ENCODE measurements around the gene PPP4R1.

PPP4R1 gene

GRCh38 chr18:9587924-9588323 lies 26.4 kb downstream of the PPP4R1 start:
- DNase-seq, result no peak

GRCh38 chr18:9586814-9587213 lies 27.5 kb downstream of the PPP4R1 start:
- DNase-seq, result no peak

- DNase-seq, result no peak
These were observed 32.7 kb downstream of the PPP4R1 start for GRCh38 chr18:9581667-9582066.

GRCh38 chr18:9578306-9578705 lies 36.1 kb downstream of the PPP4R1 start:
- no peak for DNase-seq

GRCh38 chr18:9577361-9577760 lies 37.0 kb downstream of the PPP4R1 start:
- DNase-seq, result no peak

- DNase-seq, result peak; percentile 7
These were observed 38.8 kb downstream of the PPP4R1 start for GRCh38 chr18:9575558-9575957.

GRCh38 chr18:9574473-9575115 lies 39.8 kb downstream of the PPP4R1 start:
- DNase-seq, result no peak

GRCh38 chr18:9571546-9571945 lies 42.8 kb downstream of the PPP4R1 start:
- no peak for DNase-seq

- DNase-seq, result no peak
These were observed 44.1 kb downstream of the PPP4R1 start for GRCh38 chr18:9570255-9570654.

GRCh38 chr18:9569178-9569577 lies 45.2 kb downstream of the PPP4R1 start:
- DNase-seq, result no peak

- DNase-seq, result no peak
These were observed 46.2 kb downstream of the PPP4R1 start for GRCh38 chr18:9568186-9568585.

GRCh38 chr18:9565407-9565806 lies 49.0 kb downstream of the PPP4R1 start:
- DNase-seq, result no peak

GRCh38 chr18:9563331-9563730 lies 51.0 kb downstream of the PPP4R1 start:
- no peak for DNase-seq

- no peak for DNase-seq
These were observed 51.8 kb downstream of the PPP4R1 start for GRCh38 chr18:9562584-9562983.

- no peak for DNase-seq
These were observed 52.6 kb downstream of the PPP4R1 start for GRCh38 chr18:9561759-9562158.

GRCh38 chr18:9559253-9559652 lies 55.1 kb downstream of the PPP4R1 start:
- DNase-seq, result no peak

GRCh38 chr18:9558387-9559064 lies 55.8 kb downstream of the PPP4R1 start:
- no peak for DNase-seq

GRCh38 chr18:9557250-9557943 lies 57.0 kb downstream of the PPP4R1 start:
- no peak for DNase-seq

GRCh38 chr18:9552616-9553015 lies 61.7 kb downstream of the PPP4R1 start:
- DNase-seq, result no peak

- no peak for DNase-seq
These were observed 62.2 kb downstream of the PPP4R1 start for GRCh38 chr18:9552191-9552590.

GRCh38 chr18:9550429-9550828 lies 63.9 kb downstream of the PPP4R1 start:
- no peak for DNase-seq

GRCh38 chr18:9549405-9549804 lies 65.0 kb downstream of the PPP4R1 start:
- DNase-seq, result no peak

- DNase-seq, result no peak
These were observed 66.6 kb downstream of the PPP4R1 start for GRCh38 chr18:9547782-9548181.

GRCh38 chr18:9546468-9546867 lies 67.9 kb downstream of the PPP4R1 start:
- no peak for DNase-seq
